Suprapubic skin (tissue), 4 donors: ENCODE results near the gene UBAP1L. TPM values are rescaled to one million over a fixed set of nuclear protein-coding genes. Genes with fewer than 3 reads are reported as not detected.

ENCODE experiments used
- DNase-seq, 2 donors: peaks; one replicate each; pipeline ENCODE4 v3.0.0-alpha.2; 2019; ENCODE audit warnings: low spot score in 2 of 2
- H3K27ac ChIP-seq: fragments of 200-600 bp; sonication (generic); one replicate; pipeline ENCODE4 v1.5.1; 2019
- H3K27me3 ChIP-seq: fragments of 200-600 bp; sonication (generic); one replicate; pipeline ENCODE4 v1.5.1; 2019
- H3K36me3 ChIP-seq: fragments of 200-600 bp; sonication (generic); one replicate; pipeline ENCODE4 v1.5.1; 2019
- H3K4me1 ChIP-seq: fragments of 200-600 bp; sonication (generic); one replicate; pipeline ENCODE4 v1.5.1; 2019
- H3K4me3 ChIP-seq: fragments of 200-600 bp; sonication (generic); one replicate; pipeline ENCODE4 v1.5.1; 2019; ENCODE audit warnings: mild to moderate bottlenecking
- H3K9me3 ChIP-seq: fragments of 200-600 bp; sonication (generic); one replicate; pipeline ENCODE4 v1.5.1; 2019
- CTCF ChIP-seq, 2 donors: fragments of 200-600 bp in 1 of 2; fragments of 450-650 bp in 1 of 2; sonication (generic) in 1 of 2; IDR thresholded peaks; one replicate each; pipeline ENCODE4 v1.5.1; 2016 to 2019; ENCODE audit warnings: antibody characterized with exemption in 2 of 2, mild to moderate bottlenecking in 1 of 2, moderate library complexity in 1 of 2
- EP300 ChIP-seq: sonication (generic); formaldehyde crosslinking; IDR thresholded peaks from one replicate; pipeline ENCODE4 v1.6.1; 2017; ENCODE audit warnings: antibody characterized with exemption
- POLR2A ChIP-seq, 2 donors: fragments of 450-650 bp; IDR thresholded peaks; one replicate each; pipeline ENCODE4 v1.6.1; 2017; ENCODE audit warnings: antibody characterized with exemption in 2 of 2, mild to moderate bottlenecking in 2 of 2, moderate library complexity in 2 of 2
- POLR2AphosphoS5 ChIP-seq, 3 donors: sonication (generic); formaldehyde crosslinking; IDR thresholded peaks; one replicate each; pipeline ENCODE4 v1.6.1; 2017; ENCODE audit warnings: antibody characterized with exemption in 3 of 3
- WGBS: methylation state at CpG from one replicate; pipeline ENCODE4 v1.1.5; 2018; 5-methylcytosine and 5-hydroxymethylcytosine counted together
- total RNA-seq, 4 donors: library from RNA; depleted of rRNA; stranded (reverse); fragments of >200 nt; gene quantifications; one replicate each; pipeline ENCODE4 v1.1.0, GENCODE V29; 2016

UBAP1L gene
- total RNA-seq, 4 donors from 2014 or later: 2.3 to 21.4 (median 5.6) TPM

GRCh38 chr15:65055201-65055870 is 59.7 kb downstream of the UBAP1L start:
- H3K27ac ChIP-seq: no peak overlapping the region
- peaks cover 2% of the 10 kb centered on the region for H3K36me3 ChIP-seq
- H3K4me1 ChIP-seq: peaks cover 5% of the 10 kb centered on the region
- no peaks in the 10 kb centered on the region for H3K27me3 ChIP-seq
- DNase-seq: no peak
- TF ChIP-seq POLR2AphosphoS5 (IDR thresholded peaks at IDR 0.05) (no peak), EP300 (no peak), POLR2A (IDR thresholded peaks at IDR 0.05) (no peak), CTCF (IDR thresholded peaks at IDR 0.05) (no peak)
- no peak overlapping the region for H3K4me3 ChIP-seq
- whole genome bisulfite sequencing: 48% methylated on average over 5 of the region's 6 CpGs
- H3K9me3 ChIP-seq: no peaks in the 10 kb centered on the region

- no peak overlapping the region for H3K27ac ChIP-seq
- 62% methylated on average over 10 of the region's 26 CpGs for WGBS
- H3K4me3 ChIP-seq: no peak overlapping the region
- TF ChIP-seq POLR2AphosphoS5 (IDR thresholded peaks at IDR 0.05) (no peak), POLR2A (IDR thresholded peaks at IDR 0.05) (no peak), EP300 (no peak), CTCF (IDR thresholded peaks at IDR 0.05) (peak; percentile 82 to 85)
- H3K9me3 ChIP-seq: no peaks in the 10 kb centered on the region
- peaks cover 9% of the 10 kb centered on the region for H3K4me1 ChIP-seq
- H3K36me3 ChIP-seq: peaks cover 2% of the 10 kb centered on the region
- H3K27me3 ChIP-seq: no peaks in the 10 kb centered on the region
- peak in 1 of 2 donors; percentile 79 for DNase-seq
These were observed 60.4 kb downstream of the UBAP1L start for GRCh38 chr15:65054333-65055200.

- no peak overlapping the region for H3K27ac ChIP-seq
- no peaks in the 10 kb centered on the region for H3K27me3 ChIP-seq
- WGBS: 83% methylated on average over 2 of the region's 2 CpGs
- peaks cover 14% of the 10 kb centered on the region for H3K4me1 ChIP-seq
- DNase-seq: no peak
- H3K36me3 ChIP-seq: peaks cover 2% of the 10 kb centered on the region
- no peak for TF ChIP-seq CTCF (IDR thresholded peaks at IDR 0.05)
- no peaks in the 10 kb centered on the region for H3K9me3 ChIP-seq
- H3K4me3 ChIP-seq: no peak overlapping the region
These were observed 62.0 kb downstream of the UBAP1L start for GRCh38 chr15:65052956-65053355.

- H3K36me3 ChIP-seq: peaks cover 2% of the 10 kb centered on the region
- 78% methylated on average over 2 of the region's 2 CpGs for WGBS
- no peak for DNase-seq
- peaks cover 14% of the 10 kb centered on the region for H3K4me1 ChIP-seq
- H3K27me3 ChIP-seq: no peaks in the 10 kb centered on the region
- no peak overlapping the region for H3K4me3 ChIP-seq
- no peaks in the 10 kb centered on the region for H3K9me3 ChIP-seq
- no peak overlapping the region for H3K27ac ChIP-seq
- no peak for TF ChIP-seq CTCF (IDR thresholded peaks at IDR 0.05)
- TF ChIP-seq POLR2AphosphoS5 (IDR thresholded peaks at IDR 0.05): no peak
- TF ChIP-seq EP300: no peak
- TF ChIP-seq POLR2A (IDR thresholded peaks at IDR 0.05): no peak
These were observed 63.7 kb downstream of the UBAP1L start for GRCh38 chr15:65051266-65051665.

- no peak for DNase-seq
- Histone ChIP-seq H3K4me3 (no peak overlapping the region), H3K4me1 (peaks cover 14% of the 10 kb centered on the region), H3K36me3 (peaks cover 2% of the 10 kb centered on the region), H3K27me3 (no peaks in the 10 kb centered on the region), H3K9me3 (no peaks in the 10 kb centered on the region), H3K27ac (no peak overlapping the region)
- TF ChIP-seq POLR2A (IDR thresholded peaks at IDR 0.05): no peak
- no peak for TF ChIP-seq POLR2AphosphoS5 (IDR thresholded peaks at IDR 0.05)
- no peak for TF ChIP-seq CTCF (IDR thresholded peaks at IDR 0.05)
- no peak for TF ChIP-seq EP300
- 50% methylated on average over 4 of the region's 4 CpGs for WGBS
These were observed 64.7 kb downstream of the UBAP1L start for GRCh38 chr15:65050270-65050669.
